ENCODE measurements around the gene CAPN13. TPM values are rescaled to one million over a fixed set of nuclear protein-coding genes. Genes with fewer than 3 reads are reported as not detected.

The CAPN13 gene
- total RNA-seq, 1 experiment from 2014 or later = 5.7 TPM

DNA sequence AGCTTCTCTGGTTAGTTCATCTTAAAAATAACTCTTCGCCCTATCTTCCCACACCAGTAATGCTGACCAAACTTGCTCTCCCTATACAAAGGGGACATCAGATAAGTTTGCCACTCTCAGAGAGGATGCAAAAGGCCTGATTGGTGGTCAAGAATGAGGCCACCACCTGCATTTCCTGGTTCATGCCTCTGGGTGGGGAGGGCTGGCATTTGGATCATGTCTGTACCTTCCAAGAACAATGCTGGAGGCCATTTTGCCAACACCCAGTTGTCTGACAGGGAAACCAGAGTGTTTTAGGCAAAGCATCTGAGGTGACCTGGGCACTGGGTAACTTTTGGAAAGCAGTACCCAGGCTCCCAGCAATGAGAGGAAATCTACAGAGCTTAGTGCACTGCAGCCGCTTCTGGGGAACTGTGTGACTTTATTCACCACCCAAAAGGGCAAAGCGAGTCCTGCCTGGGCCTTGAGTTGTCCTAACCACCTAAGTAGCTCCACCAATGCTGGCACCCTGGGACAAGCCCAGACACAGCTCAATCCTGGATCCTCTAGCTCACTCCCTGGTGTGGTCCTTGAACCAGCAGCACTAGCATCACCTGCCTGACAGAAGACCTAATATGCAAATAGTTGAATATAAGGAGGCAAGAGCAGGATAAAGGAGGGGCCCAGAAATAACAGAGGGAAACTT lies 35.1 kb downstream of the CAPN13 start:
- no peak overlapping the region for H3K18ac ChIP-seq (ENCODE audit: insufficient read length, low read depth, low read length)
- H2BK12ac ChIP-seq (ENCODE audit: insufficient read length, low read depth, low read length) = no peak overlapping the region
- H3K14ac ChIP-seq (ENCODE audit: insufficient read depth, low read length) = no peak overlapping the region; the same call in 1 of the 2 replicates
- no peaks in the 10 kb centered on the region for H4K20me1 ChIP-seq (ENCODE audit: control insufficient read depth, insufficient read depth, insufficient read length)
- no peak overlapping the region for H2BK120ac ChIP-seq (ENCODE audit: low read depth, low read length, poor library complexity, severe bottlenecking)
- H3K79me2 ChIP-seq (ENCODE audit: insufficient read depth, low read length) = no peaks in the 10 kb centered on the region
- TF ChIP-seq CTCF (conservative IDR thresholded peaks at IDR 0.05) = no peak
- no peak overlapping the region for H3K9ac ChIP-seq (ENCODE audit: extremely low read depth, insufficient read length, low read length)
- H3K27ac ChIP-seq (ENCODE audit: insufficient read length, low read depth, low read length) = no peak overlapping the region
- Mint-ChIP-seq H3K27ac (no peak overlapping the region), H3K4me3 (no peak overlapping the region), H3K27me3 (ENCODE audit: low read depth) (no peaks in the 10 kb centered on the region), H3K9me3 (no peaks in the 10 kb centered on the region; a peak in 1 of 5 replicates), H3K36me3 (ENCODE audit: insufficient read depth in 1 of 3, low read depth in 3 of 3) (no peaks in the 10 kb centered on the region), H3K4me1 (peaks cover 3 to 8% of the 10 kb centered on the region in 2 experiments; a peak in 3 of 4 replicates)
- no peak overlapping the region for H2BK20ac ChIP-seq (ENCODE audit: low read depth, low read length, poor library complexity, severe bottlenecking)
- no peak overlapping the region for H4K8ac ChIP-seq (replicated peaks; ENCODE audit: insufficient read length, low read depth, low read length)
- no peak overlapping the region for H4K5ac ChIP-seq (ENCODE audit: insufficient read length, low read depth, low read length)
- WGBS (ENCODE audit: extremely low coverage, insufficient read length, low lambda C conversion rate) = no CpG with 5 or more reads among the region's 3 CpGs
- H3K4ac ChIP-seq (ENCODE audit: low read depth, low read length) = no peak overlapping the region
- no peak overlapping the region for H4K91ac ChIP-seq (ENCODE audit: insufficient read length, low read depth, low read length)
- no peaks in the 10 kb centered on the region for H3K79me1 ChIP-seq (ENCODE audit: insufficient read depth, low read depth, low read length, poor library complexity, severe bottlenecking)
- no peaks in the 10 kb centered on the region for H3K4me1 ChIP-seq (ENCODE audit: insufficient read depth, low read length)
- no peaks in the 10 kb centered on the region for H3K27me3 ChIP-seq (ENCODE audit: insufficient read depth, low read length)
- no peaks in the 10 kb centered on the region for H3K23me2 ChIP-seq (ENCODE audit: insufficient read length, low read depth, low read length, poor library complexity, severe bottlenecking)
- peak; percentile 15 for DNase-seq
- H3K23ac ChIP-seq (ENCODE audit: insufficient read length, low read depth, low read length) = no peak overlapping the region
- no peaks in the 10 kb centered on the region for H3K9me3 ChIP-seq (ENCODE audit: control insufficient read depth, low read depth, low read length)
- no peak overlapping the region for H2BK15ac ChIP-seq (ENCODE audit: low read depth, low read length)
- no peak overlapping the region for H3K56ac ChIP-seq (ENCODE audit: insufficient read length, low read depth, low read length)
- H3T11ph ChIP-seq (ENCODE audit: low read length) = no peak overlapping the region
- no peak overlapping the region for H2BK5ac ChIP-seq (ENCODE audit: insufficient read length, low read length)
- H2AFZ ChIP-seq (ENCODE audit: low read length) = no peak overlapping the region
- H3K4me2 ChIP-seq (ENCODE audit: insufficient read depth, insufficient read length, low read length) = no peak overlapping the region
- no peak overlapping the region for H2AK5ac ChIP-seq (ENCODE audit: insufficient read length, low read length)
